Thyroid gland (tissue), 4 donors: ENCODE measurements around the gene CCDC107. TPM values are rescaled to one million over a fixed set of nuclear protein-coding genes. Genes with fewer than 3 reads are reported as not detected.

Source experiments
- DNase-seq, 2 donors: peaks; one replicate each; pipeline ENCODE4 v3.0.0-alpha.2; 2019
- H3K27ac ChIP-seq, 3 donors: fragments of 200-600 bp; sonication (generic); 1 replicate in 2 of 3; 2 replicates in 1 of 3; pipeline ENCODE4 v1.5.1; 2016 to 2019; ENCODE audit warnings: mild to moderate bottlenecking in 1 of 3, moderate library complexity in 1 of 3
- H3K27me3 ChIP-seq: fragments of 200-600 bp; sonication (generic); one replicate; pipeline ENCODE4 v1.5.1; 2019
- H3K36me3 ChIP-seq, 2 donors: fragments of 200-600 bp; sonication (generic); one replicate each; pipeline ENCODE4 v1.5.1; 2016 to 2019
- H3K4me1 ChIP-seq, 2 donors: fragments of 200-600 bp; sonication (generic); one replicate each; pipeline ENCODE4 v1.5.1; 2017 to 2019
- H3K4me3 ChIP-seq, 3 donors: fragments of 200-600 bp; sonication (generic); replicated peaks in 1 of 3; 1 replicate in 2 of 3; 2 replicates in 1 of 3; pipeline ENCODE4 v1.5.1; 2016; ENCODE audit warnings: mild to moderate bottlenecking in 1 of 3
- H3K9me3 ChIP-seq: fragments of 200-600 bp; sonication (generic); one replicate; pipeline ENCODE4 v1.5.1; 2017
- POLR2A ChIP-seq, 2 donors: fragments of 450-650 bp; IDR thresholded peaks; one replicate each; pipeline ENCODE4 v1.6.1; 2017; ENCODE audit warnings: antibody characterized with exemption in 2 of 2, mild to moderate bottlenecking in 2 of 2, moderate library complexity in 1 of 2
- WGBS, 2 donors: methylation state at CpG; one replicate each; pipeline ENCODE4 v1.1.5; 2017; 5-methylcytosine and 5-hydroxymethylcytosine counted together
- intact Hi-C: fragments of 100-400 bp; cut with DNase I; formaldehyde crosslinking; loops from one replicate; pipeline ENCODE4 v1.15.1; 2023
- total RNA-seq, 4 donors: library from RNA; depleted of rRNA; stranded (reverse); fragments of >200 nt; gene quantifications; one replicate each; pipeline ENCODE4 v1.2.3, GENCODE V29; 2016
- TF ChIP-seq, protein P1 (sequence below), 6 experiments: fragments of 200-600 bp in 3 of 6; fragments of 450-650 bp in 3 of 6; sonication (generic) in 3 of 6; IDR thresholded peaks; one replicate each; pipeline ENCODE4 v1.5.1; 2016 to 2019; ENCODE audit warnings: antibody characterized with exemption in 6 of 6, mild to moderate bottlenecking in 2 of 6, inconsistent platforms in 1 of 6, moderate library complexity in 1 of 6

CCDC107 gene
- total RNA-seq, 4 donors from 2014 or later: 21.0 to 40.9 (median 27.9) TPM

DNA sequence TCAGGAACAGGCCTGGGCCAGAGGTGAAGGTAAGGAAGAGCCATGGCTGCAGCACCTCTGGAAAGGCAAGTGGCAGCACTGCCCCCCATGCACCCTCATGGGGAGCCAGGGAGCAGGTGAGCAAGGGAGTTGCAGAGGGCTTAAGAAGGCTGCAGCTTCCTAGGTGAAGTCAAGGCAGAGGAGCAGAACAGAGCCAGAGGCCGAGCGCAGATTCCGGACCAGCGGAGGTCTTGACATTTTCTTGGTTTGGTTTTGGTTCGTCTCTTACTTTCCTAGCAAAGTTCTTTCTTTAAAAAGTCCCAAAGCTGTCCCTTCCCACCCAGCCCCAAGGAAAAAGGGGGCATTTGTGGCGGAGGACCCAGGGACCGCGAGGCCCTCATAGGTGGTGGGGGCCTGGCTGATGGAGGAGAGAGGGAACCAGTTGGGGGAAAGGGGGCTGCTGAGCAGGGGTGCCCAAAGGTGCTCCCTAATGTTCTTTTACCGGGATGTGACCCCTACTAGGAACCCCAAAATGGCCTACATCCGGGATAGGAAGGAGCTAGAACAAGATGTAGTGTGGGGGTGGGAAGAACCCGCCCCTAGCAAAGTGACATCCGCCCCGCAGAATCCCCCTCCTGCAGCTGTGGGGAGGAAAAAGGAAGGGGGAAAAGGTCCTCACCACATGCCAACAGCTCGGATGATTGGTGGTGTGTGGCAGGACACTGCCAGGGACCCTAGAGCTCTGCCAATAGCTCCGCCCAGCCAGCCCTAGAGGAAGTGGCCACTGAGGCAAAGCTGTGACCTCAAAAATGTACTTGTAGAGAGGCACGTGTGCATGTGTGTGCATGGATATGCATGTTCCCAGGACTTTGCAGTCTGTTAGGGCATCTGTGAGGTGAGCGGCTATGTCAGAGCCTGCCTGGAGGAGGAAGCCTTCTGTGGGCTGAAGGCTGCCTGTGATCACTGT lies 39.0 kb upstream of the CCDC107 start:
- no peak for TF ChIP-seq POLR2A (IDR thresholded peaks at IDR 0.05)
- TF ChIP-seq, protein P1, sequence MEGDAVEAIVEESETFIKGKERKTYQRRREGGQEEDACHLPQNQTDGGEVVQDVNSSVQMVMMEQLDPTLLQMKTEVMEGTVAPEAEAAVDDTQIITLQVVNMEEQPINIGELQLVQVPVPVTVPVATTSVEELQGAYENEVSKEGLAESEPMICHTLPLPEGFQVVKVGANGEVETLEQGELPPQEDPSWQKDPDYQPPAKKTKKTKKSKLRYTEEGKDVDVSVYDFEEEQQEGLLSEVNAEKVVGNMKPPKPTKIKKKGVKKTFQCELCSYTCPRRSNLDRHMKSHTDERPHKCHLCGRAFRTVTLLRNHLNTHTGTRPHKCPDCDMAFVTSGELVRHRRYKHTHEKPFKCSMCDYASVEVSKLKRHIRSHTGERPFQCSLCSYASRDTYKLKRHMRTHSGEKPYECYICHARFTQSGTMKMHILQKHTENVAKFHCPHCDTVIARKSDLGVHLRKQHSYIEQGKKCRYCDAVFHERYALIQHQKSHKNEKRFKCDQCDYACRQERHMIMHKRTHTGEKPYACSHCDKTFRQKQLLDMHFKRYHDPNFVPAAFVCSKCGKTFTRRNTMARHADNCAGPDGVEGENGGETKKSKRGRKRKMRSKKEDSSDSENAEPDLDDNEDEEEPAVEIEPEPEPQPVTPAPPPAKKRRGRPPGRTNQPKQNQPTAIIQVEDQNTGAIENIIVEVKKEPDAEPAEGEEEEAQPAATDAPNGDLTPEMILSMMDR (IDR thresholded peaks at IDR 0.05): no peak
- no peak overlapping the region for H3K4me3 ChIP-seq
- no peaks in the 10 kb centered on the region for H3K36me3 ChIP-seq
- peak in 1 of 2 donors; percentile 10 for DNase-seq
- intact Hi-C loops: no loop called here
- no peaks in the 10 kb centered on the region for H3K9me3 ChIP-seq
- no peaks in the 10 kb centered on the region for H3K27me3 ChIP-seq
- peaks cover 21 to 26% of the 10 kb centered on the region in 2 donors for H3K4me1 ChIP-seq
- H3K27ac ChIP-seq: no peak overlapping the region
- WGBS, 2 donors: 86 to 88% methylated on average over 17 of the region's 17 CpGs

DNA sequence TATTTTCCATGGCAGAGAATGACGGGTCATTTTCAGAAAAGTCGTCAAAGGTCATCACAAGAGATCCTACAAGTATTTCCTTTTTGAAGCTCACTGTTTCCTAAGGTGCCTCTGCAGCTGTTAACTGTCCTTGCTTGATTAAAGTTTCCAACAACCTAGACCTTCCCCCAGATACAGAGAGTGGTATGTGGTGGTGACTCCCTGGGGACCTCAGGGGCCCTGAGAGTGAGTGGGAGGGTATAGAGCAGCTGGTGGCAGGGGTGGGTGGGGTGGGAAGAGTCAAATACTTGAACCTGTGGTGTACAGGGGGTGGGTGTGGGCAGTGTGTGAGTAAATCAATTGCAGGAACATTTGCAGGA lies 38.3 kb upstream of the CCDC107 start:
- TF ChIP-seq POLR2A (IDR thresholded peaks at IDR 0.05): no peak
- TF ChIP-seq, protein P1 (IDR thresholded peaks at IDR 0.05): no peak
- no peaks in the 10 kb centered on the region for H3K9me3 ChIP-seq
- DNase-seq: no peak
- H3K4me1 ChIP-seq: peaks cover 21 to 26% of the 10 kb centered on the region in 2 donors
- no peaks in the 10 kb centered on the region for H3K27me3 ChIP-seq
- H3K36me3 ChIP-seq: no peaks in the 10 kb centered on the region
- 69 to 85% methylated on average over 2 of the region's 2 CpGs for WGBS, 2 donors
- H3K4me3 ChIP-seq: no peak overlapping the region
- no peak overlapping the region for H3K27ac ChIP-seq
- intact Hi-C loops: no loop called here

DNA sequence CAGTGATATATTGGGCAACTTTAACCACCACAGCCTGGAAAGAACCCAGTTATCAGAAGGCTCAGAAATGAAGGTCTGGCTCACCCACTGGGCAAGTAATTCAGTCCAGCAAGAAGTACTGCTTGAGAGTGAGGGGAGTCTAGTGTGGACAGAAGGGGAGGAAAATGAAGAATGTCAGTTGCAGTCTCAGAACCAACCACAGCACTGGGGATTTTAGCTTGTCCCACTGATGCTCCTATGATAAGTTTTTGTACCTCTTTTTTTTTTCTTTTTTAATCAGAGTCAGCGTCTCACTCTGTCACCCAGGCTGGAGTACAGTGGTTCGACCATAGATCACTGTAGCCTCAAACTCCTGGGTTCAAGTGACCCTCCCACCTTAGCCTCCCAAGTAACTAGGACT lies 30.5 kb upstream of the CCDC107 start:
- WGBS, 2 donors: 92 to 97% methylated on average over 2 of the region's 2 CpGs
- no peaks in the 10 kb centered on the region for H3K36me3 ChIP-seq
- H3K9me3 ChIP-seq: no peaks in the 10 kb centered on the region
- no peaks in the 10 kb centered on the region for H3K27me3 ChIP-seq
- intact Hi-C loops: no loop called here
- peaks cover 11 to 13% of the 10 kb centered on the region in 2 donors for H3K4me1 ChIP-seq
- TF ChIP-seq, protein P1 (IDR thresholded peaks at IDR 0.05): no peak
- no peak for TF ChIP-seq POLR2A (IDR thresholded peaks at IDR 0.05)
- H3K4me3 ChIP-seq: no peak overlapping the region
- DNase-seq: no peak
- H3K27ac ChIP-seq: no peak overlapping the region

DNA sequence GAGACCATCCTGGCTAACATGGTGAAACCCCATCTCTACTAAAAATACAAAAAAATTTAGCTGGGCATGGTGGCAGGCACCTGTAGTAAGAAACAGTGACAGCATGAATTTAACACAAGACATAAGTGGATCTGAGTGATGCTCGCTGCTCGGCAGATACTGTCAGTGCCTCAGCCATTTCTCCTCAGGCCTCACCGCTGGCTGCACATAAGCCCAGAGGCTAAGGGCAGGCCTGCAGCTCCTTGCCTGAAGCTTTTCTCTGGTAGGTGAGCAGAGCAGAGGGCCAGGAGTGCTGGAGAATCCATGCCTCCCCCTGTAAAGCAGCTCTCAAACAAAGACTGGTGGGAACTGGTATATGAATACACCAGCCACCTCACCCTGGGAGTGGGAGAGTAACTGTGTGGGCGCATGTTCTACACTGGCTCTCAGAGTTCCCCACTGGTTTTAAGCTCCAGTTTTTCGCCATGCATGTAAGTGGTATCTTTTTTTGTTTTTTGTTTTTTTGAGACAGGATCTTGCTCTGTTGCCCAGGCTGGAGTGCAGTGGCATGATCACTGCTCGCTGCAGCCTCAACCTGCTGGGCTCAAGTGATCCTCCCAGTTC lies 29.6 kb upstream of the CCDC107 start:
- no peak for DNase-seq
- Histone ChIP-seq H3K27me3 (no peaks in the 10 kb centered on the region), H3K27ac (no peak overlapping the region), H3K36me3 (no peaks in the 10 kb centered on the region), H3K9me3 (no peaks in the 10 kb centered on the region), H3K4me1 (peaks cover 3 to 5% of the 10 kb centered on the region in 2 donors), H3K4me3 (no peak overlapping the region)
- intact Hi-C loops: no loop called here
- 94 to 98% methylated on average over 6 of the region's 6 CpGs for WGBS, 2 donors
- TF ChIP-seq POLR2A (IDR thresholded peaks at IDR 0.05): no peak
- TF ChIP-seq, protein P1 (IDR thresholded peaks at IDR 0.05): no peak

DNA sequence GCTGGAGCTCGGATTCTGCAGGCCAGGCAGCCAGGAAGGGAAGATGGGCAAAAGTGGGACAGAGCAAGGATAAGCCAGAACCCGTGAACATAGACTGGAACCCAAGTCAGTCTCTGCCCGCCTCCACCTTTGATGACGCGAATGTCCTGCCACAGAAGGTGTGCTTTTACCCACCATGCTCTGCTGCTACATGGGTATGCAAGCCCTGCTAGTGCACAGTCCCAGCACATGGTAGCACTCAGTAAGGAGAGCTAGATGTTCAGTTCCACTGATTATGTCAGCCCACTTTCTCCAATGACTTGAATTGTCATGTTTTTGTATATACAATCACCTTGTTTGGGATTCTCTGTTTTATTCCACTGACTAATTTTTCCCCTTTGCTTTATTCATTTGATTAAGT lies 28.5 kb upstream of the CCDC107 start:
- no peaks in the 10 kb centered on the region for H3K36me3 ChIP-seq
- intact Hi-C loops: no loop called here
- WGBS, 2 donors: 82 to 91% methylated on average over 5 of the region's 5 CpGs

More for the DNA sequence above, 28.5 kb upstream of the CCDC107 start:
- H3K27ac ChIP-seq: no peak overlapping the region
- no peak overlapping the region for H3K4me3 ChIP-seq
- DNase-seq: no peak
- TF ChIP-seq POLR2A (IDR thresholded peaks at IDR 0.05): no peak
- TF ChIP-seq, protein P1 (IDR thresholded peaks at IDR 0.05): no peak
- H3K27me3 ChIP-seq: no peaks in the 10 kb centered on the region
- H3K9me3 ChIP-seq: no peaks in the 10 kb centered on the region
- no peaks in the 10 kb centered on the region for H3K4me1 ChIP-seq
